ENCODE data around the gene FBN3. TPM values are rescaled to one million over a fixed set of nuclear protein-coding genes. Genes with fewer than 3 reads are reported as not detected.
"Not testable (repeated sequence)": the region's sequence is repeated elsewhere in the genome, so short reads cannot be mapped to it uniquely, and the experiment has no call there.

FBN3 gene
- polyA plus RNA-seq, 1 donor, result 3.5 TPM

DNA sequence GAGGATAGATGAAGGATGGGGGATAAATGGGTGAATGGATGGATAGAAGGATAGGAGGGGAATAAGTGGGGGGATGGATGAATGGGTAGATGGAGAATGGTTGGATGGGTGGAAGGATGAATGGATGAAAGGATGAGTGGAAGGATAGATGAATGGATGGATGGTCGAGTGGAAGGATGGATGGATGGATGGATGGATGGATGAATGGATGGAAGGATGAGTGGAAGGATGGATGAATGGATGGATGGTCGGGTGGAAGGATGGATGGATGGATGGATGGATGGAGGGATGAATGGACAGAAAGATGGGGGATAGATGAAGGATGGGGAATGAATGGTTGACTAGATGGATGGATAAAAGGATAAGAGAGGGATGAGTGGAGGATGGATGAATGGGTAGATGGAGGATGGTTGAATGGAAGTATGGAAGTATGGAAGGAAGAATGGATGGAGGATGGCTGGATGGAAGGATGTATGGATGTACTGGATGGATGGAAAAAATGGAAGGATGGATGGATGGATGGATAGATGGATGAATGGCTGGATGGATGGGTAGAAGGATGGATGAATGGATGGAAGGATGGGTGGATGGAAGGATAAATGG lies 42.0 kb downstream of the FBN3 start:
- H3K9me3 ChIP-seq (ENCODE audit: control insufficient read depth, low read depth, low read length), result peaks cover 3% of the 10 kb centered on the region
- no peak overlapping the region for H3K4me3 ChIP-seq (ENCODE audit: low read length)
- no peaks in the 10 kb centered on the region for H3K4me1 ChIP-seq (ENCODE audit: control insufficient read depth, insufficient read depth, low read length)
- H3K27me3 ChIP-seq (ENCODE audit: control insufficient read depth, insufficient read depth, low read length), result no peaks in the 10 kb centered on the region
- WGBS (ENCODE audit: insufficient coverage, low lambda C conversion rate), result 90% methylated on average over 2 of the region's 2 CpGs
- DNase-seq, result no peak
- no peak overlapping the region for H3K27ac ChIP-seq (ENCODE audit: low read length)
- H3K36me3 ChIP-seq (ENCODE audit: control insufficient read depth, insufficient read depth, low read length), result no peaks in the 10 kb centered on the region

- Histone ChIP-seq H3K27ac (ENCODE audit: low read length) (no peak overlapping the region), H3K4me1 (ENCODE audit: control insufficient read depth, insufficient read depth, low read length) (no peaks in the 10 kb centered on the region), H3K36me3 (ENCODE audit: control insufficient read depth, insufficient read depth, low read length) (no peaks in the 10 kb centered on the region), H3K4me3 (ENCODE audit: low read length) (no peak overlapping the region), H3K9me3 (ENCODE audit: control insufficient read depth, low read depth, low read length) (peaks cover 3% of the 10 kb centered on the region), H3K27me3 (ENCODE audit: control insufficient read depth, insufficient read depth, low read length) (no peaks in the 10 kb centered on the region)
- 80% methylated on average over 1 of the region's 2 CpGs for WGBS (ENCODE audit: insufficient coverage, low lambda C conversion rate)
- no peak for DNase-seq
Observed at GRCh38 chr19:8105471-8105870, 43.9 kb downstream of the FBN3 start.

DNA sequence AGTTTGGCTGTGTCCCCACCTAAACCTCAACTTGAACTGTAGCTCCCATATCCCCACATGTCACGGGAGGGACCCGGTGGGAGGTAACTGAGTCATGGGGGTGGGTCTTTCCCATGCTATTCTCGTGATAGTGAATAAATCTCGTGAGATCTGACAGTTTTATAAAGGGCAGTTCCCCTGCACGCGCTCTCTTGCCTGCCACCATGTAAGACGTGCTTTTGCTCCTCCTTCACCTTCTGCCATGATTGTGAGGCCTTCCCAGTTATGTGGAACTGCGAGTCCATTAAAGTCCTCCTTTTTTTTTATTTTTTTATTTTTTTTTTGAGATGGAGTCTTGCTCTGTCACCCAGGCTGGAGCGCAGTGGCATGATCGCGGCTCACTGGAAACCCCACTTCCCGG lies 47.5 kb downstream of the FBN3 start:
- H3K4me3 ChIP-seq (ENCODE audit: low read length); H3K4me1 ChIP-seq (ENCODE audit: control insufficient read depth, insufficient read depth, low read length); H3K27ac ChIP-seq (ENCODE audit: low read length); H3K9me3 ChIP-seq (ENCODE audit: control insufficient read depth, low read depth, low read length); DNase-seq; H3K36me3 ChIP-seq (ENCODE audit: control insufficient read depth, insufficient read depth, low read length); H3K27me3 ChIP-seq (ENCODE audit: control insufficient read depth, insufficient read depth, low read length): not testable (repeated sequence)
- 80% methylated on average over 2 of the region's 12 CpGs for WGBS (ENCODE audit: insufficient coverage, low lambda C conversion rate)

GRCh38 chr19:8101311-8101710 lies 48.1 kb downstream of the FBN3 start:
- H3K27me3 ChIP-seq (ENCODE audit: control insufficient read depth, insufficient read depth, low read length), result no peaks in the 10 kb centered on the region
- H3K4me1 ChIP-seq (ENCODE audit: control insufficient read depth, insufficient read depth, low read length), result no peaks in the 10 kb centered on the region
- no peaks in the 10 kb centered on the region for H3K36me3 ChIP-seq (ENCODE audit: control insufficient read depth, insufficient read depth, low read length)
- no peak for DNase-seq
- H3K9me3 ChIP-seq (ENCODE audit: control insufficient read depth, low read depth, low read length), result peaks cover 3% of the 10 kb centered on the region
- H3K4me3 ChIP-seq (ENCODE audit: low read length), result no peak overlapping the region
- 100% methylated on average over 1 of the region's 4 CpGs for WGBS (ENCODE audit: insufficient coverage, low lambda C conversion rate)
- H3K27ac ChIP-seq (ENCODE audit: low read length), result no peak overlapping the region

DNA sequence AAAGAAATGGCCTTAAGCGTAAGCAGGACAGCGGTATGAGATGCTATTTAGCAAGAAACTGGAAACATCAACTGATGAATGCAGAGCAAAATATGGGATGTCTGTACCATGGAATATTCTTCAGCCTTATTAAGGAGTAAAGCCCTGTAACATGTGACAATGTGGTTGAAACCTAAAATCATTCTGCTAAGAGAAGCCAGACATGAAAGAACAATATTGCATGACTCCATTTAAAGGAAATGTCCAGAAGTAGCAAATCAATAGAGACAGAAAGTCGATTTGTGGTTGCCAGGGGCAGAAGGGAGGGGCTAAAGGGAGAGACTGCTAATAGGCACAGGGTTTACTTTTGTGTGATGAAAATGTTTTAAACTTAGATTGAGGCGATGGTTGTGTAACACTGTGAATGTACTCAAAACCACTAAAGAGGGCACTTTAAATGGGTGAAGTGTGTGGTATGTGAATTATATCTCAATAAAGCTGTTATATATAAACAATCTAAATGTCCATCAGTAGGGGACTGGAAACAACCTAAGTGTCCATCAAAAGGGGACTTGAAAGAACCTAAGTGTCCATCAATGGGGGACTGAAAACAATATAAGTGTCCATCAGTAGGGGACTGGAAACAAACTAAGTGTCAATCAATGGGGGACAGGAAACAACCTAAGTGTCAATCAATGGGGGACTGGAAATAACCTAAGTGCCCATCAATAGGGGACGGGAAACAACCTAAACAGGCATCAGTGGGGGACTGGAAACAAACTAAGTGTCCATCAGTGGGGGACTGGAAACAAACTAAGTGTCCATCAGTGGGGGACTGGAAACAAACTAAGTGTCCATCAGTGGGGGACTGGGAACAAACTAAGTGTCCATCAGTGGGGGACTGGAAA lies 51.5 kb downstream of the FBN3 start:
- Histone ChIP-seq H3K36me3 (ENCODE audit: control insufficient read depth, insufficient read depth, low read length) (no peaks in the 10 kb centered on the region), H3K27ac (ENCODE audit: low read length) (no peak overlapping the region), H3K4me3 (ENCODE audit: low read length) (no peak overlapping the region), H3K9me3 (ENCODE audit: control insufficient read depth, low read depth, low read length) (peaks cover 12% of the 10 kb centered on the region), H3K27me3 (ENCODE audit: control insufficient read depth, insufficient read depth, low read length) (no peaks in the 10 kb centered on the region), H3K4me1 (ENCODE audit: control insufficient read depth, insufficient read depth, low read length) (no peaks in the 10 kb centered on the region)
- WGBS (ENCODE audit: insufficient coverage, low lambda C conversion rate), result 100% methylated on average over 3 of the region's 5 CpGs
- no peak for DNase-seq

- H3K4me1 ChIP-seq (ENCODE audit: control insufficient read depth, insufficient read depth, low read length), result no peaks in the 10 kb centered on the region
- H3K36me3 ChIP-seq (ENCODE audit: control insufficient read depth, insufficient read depth, low read length), result no peaks in the 10 kb centered on the region
- H3K27me3 ChIP-seq (ENCODE audit: control insufficient read depth, insufficient read depth, low read length), result no peaks in the 10 kb centered on the region
- no peak overlapping the region for H3K27ac ChIP-seq (ENCODE audit: low read length)
- no CpG with 5 or more reads among the region's 10 CpGs for WGBS (ENCODE audit: insufficient coverage, low lambda C conversion rate)
- H3K9me3 ChIP-seq (ENCODE audit: control insufficient read depth, low read depth, low read length), result peaks cover 12% of the 10 kb centered on the region
- no peak for DNase-seq
- H3K4me3 ChIP-seq (ENCODE audit: low read length), result no peak overlapping the region
Observed at GRCh38 chr19:8097198-8097597, 52.2 kb downstream of the FBN3 start.

DNA sequence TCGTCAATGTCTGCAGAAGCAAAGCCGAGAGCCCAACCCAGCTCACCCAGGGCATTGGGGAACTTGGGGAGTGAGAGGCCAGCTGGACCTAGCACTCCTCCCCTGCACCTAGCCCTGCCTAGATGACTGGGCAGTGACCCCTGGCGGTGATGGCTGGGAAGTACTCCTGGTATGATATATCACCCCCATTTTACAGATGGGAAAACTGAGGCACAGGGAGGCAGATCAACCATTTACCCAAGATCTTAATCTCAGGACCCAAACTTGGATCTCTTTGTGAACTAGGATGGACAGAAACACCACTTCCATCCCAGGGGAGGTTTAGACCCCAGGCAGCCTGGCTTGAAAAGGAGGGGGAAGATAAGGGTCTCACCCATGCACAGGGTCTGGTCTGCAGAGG lies 53.3 kb downstream of the FBN3 start:
- Histone ChIP-seq H3K36me3 (ENCODE audit: control insufficient read depth, insufficient read depth, low read length) (no peaks in the 10 kb centered on the region), H3K4me1 (ENCODE audit: control insufficient read depth, insufficient read depth, low read length) (no peaks in the 10 kb centered on the region), H3K27ac (ENCODE audit: low read length) (no peak overlapping the region), H3K4me3 (ENCODE audit: low read length) (no peak overlapping the region), H3K27me3 (ENCODE audit: control insufficient read depth, insufficient read depth, low read length) (no peaks in the 10 kb centered on the region), H3K9me3 (ENCODE audit: control insufficient read depth, low read depth, low read length) (peaks cover 12% of the 10 kb centered on the region)
- DNase-seq, result no peak
- WGBS (ENCODE audit: insufficient coverage, low lambda C conversion rate), result no CpG with 5 or more reads among the region's 3 CpGs

DNA sequence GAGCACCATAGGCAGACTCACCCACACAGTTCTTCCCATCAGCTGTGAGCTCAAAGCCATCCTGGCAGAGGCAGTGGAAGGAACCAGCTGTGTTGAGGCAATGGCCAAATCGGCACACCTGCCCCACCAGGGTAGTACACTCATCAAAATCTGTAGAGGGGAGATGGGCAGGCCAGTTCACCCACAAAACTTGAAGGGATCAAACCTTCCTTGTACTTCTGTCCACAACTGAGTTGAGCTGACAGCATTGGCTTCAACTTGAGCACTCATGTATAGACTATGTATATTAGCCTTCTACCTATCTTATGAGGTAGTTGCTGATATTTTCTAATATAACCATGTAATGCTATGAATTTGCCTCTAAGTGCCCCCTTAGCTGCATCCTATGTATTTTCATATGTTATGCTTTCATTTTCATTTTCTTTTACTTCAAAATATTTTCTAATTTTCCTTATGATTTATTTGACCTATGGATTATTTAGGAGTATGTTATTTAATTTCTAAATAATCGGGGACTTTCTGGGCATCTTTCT lies 54.0 kb downstream of the FBN3 start:
- no peaks in the 10 kb centered on the region for H3K36me3 ChIP-seq (ENCODE audit: control insufficient read depth, insufficient read depth, low read length)
- DNase-seq, result no peak
- H3K27ac ChIP-seq (ENCODE audit: low read length), result no peak overlapping the region
- peaks cover 12% of the 10 kb centered on the region for H3K9me3 ChIP-seq (ENCODE audit: control insufficient read depth, low read depth, low read length)
- H3K4me3 ChIP-seq (ENCODE audit: low read length), result no peak overlapping the region
- no peaks in the 10 kb centered on the region for H3K4me1 ChIP-seq (ENCODE audit: control insufficient read depth, insufficient read depth, low read length)
- WGBS (ENCODE audit: insufficient coverage, low lambda C conversion rate), result no CpG with 5 or more reads among the region's 2 CpGs
- no peaks in the 10 kb centered on the region for H3K27me3 ChIP-seq (ENCODE audit: control insufficient read depth, insufficient read depth, low read length)

DNA sequence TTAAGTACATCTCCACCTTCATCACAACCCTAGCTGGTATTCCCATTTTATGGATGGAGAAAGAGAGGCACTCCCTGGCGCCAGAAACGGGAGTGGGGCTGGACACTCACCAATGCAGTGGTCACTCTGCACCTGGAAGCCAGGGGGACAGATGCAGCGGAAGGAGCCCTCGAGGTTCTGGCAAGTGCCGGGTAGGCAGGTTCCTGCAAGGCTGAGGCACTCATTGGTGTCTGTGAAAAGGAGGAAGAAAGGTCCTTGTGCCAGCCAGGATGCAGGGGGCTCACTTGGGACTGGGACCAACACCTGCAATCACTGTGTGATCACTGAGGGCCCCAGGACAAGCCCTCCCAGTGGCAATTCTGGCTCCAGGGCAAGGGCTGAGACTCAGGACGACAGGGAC lies 55.1 kb downstream of the FBN3 start:
- Histone ChIP-seq H3K4me3 (ENCODE audit: low read length) (no peak overlapping the region), H3K9me3 (ENCODE audit: control insufficient read depth, low read depth, low read length) (peaks cover 15% of the 10 kb centered on the region), H3K36me3 (ENCODE audit: control insufficient read depth, insufficient read depth, low read length) (no peaks in the 10 kb centered on the region), H3K4me1 (ENCODE audit: control insufficient read depth, insufficient read depth, low read length) (no peaks in the 10 kb centered on the region), H3K27ac (ENCODE audit: low read length) (no peak overlapping the region), H3K27me3 (ENCODE audit: control insufficient read depth, insufficient read depth, low read length) (no peaks in the 10 kb centered on the region)
- DNase-seq, result no peak
- WGBS (ENCODE audit: insufficient coverage, low lambda C conversion rate), result no CpG with 5 or more reads among the region's 6 CpGs

- Histone ChIP-seq H3K4me3 (ENCODE audit: low read length) (no peak overlapping the region), H3K27me3 (ENCODE audit: control insufficient read depth, insufficient read depth, low read length) (no peaks in the 10 kb centered on the region), H3K27ac (ENCODE audit: low read length) (no peak overlapping the region), H3K4me1 (ENCODE audit: control insufficient read depth, insufficient read depth, low read length) (no peaks in the 10 kb centered on the region), H3K9me3 (ENCODE audit: control insufficient read depth, low read depth, low read length) (peaks cover 15% of the 10 kb centered on the region), H3K36me3 (ENCODE audit: control insufficient read depth, insufficient read depth, low read length) (no peaks in the 10 kb centered on the region)
- 100% methylated on average over 1 of the region's 2 CpGs for WGBS (ENCODE audit: insufficient coverage, low lambda C conversion rate)
- DNase-seq, result no peak
Observed at GRCh38 chr19:8093740-8094139, 55.7 kb downstream of the FBN3 start.

Measured in large intestine (tissue), 3 donors.